IMR-90 (cell line): ENCODE measurements around the gene HSD17B3. TPM values are rescaled to one million over a fixed set of nuclear protein-coding genes. Genes with fewer than 3 reads are reported as not detected.

Experiments
- ATAC-seq: fragments of 200-7000 bp; cut with Tn5 transposase; 2 replicates; pipeline ENCODE4 v1.9.1; 2020; ENCODE audit warnings: low read depth, mild to moderate bottlenecking, moderate library complexity
- Bru-seq: library from RNA; stranded (reverse); fragments of 400-500 nt; gene quantifications from one replicate; lab custom pipeline; 2021; lab: Mats Ljungman, UMichigan
- BruChase-seq, 2 experiments: library from RNA; stranded (reverse); fragments of 400-500 nt; gene quantifications; one replicate each; lab custom pipeline; 2021; lab: Mats Ljungman, UMichigan
- BruUV-seq: library from RNA; stranded (reverse); fragments of 400-500 nt; replicated peaks from 2 replicates; lab custom pipeline; 2021; lab: Mats Ljungman, UMichigan
- CTCF ChIA-PET: fragments of 300-600 bp; formaldehyde crosslinking; extraction: SDS; loops from one replicate; lab custom pipeline; 2021; ENCODE audit warnings: antibody characterized with exemption; lab: Yijun Ruan, JAX
- POLR2A ChIA-PET: fragments of 300-600 bp; sonication (Branson Sonifier 250); formaldehyde crosslinking; loops from one replicate; lab custom pipeline; 2022; ENCODE audit warnings: antibody characterized with exemption; ENCODE audit not compliant: unreplicated experiment; lab: Charles Lee
- DNase-seq: peaks from one replicate; pipeline ENCODE4 v3.0.0; 2013
- H2AFZ ChIP-seq: replicated peaks from 2 replicates; pipeline ENCODE3; 2013; ENCODE audit warnings: low read length, mild to moderate bottlenecking; ENCODE audit not compliant: poor library complexity
- H2AK5ac ChIP-seq: 2 replicates; pipeline ENCODE4 v1.6.1; 2013; ENCODE audit warnings: low read depth, low read length, inconsistent platforms
- H2AK9ac ChIP-seq: replicated peaks from 2 replicates; pipeline ENCODE3; 2013; ENCODE audit warnings: mild to moderate bottlenecking, low read depth, low read length, moderate library complexity; ENCODE audit not compliant: poor library complexity
- H2BK120ac ChIP-seq: 2 replicates; pipeline ENCODE4 v1.6.1; 2013; ENCODE audit warnings: low read depth, low read length, inconsistent platforms
- H2BK15ac ChIP-seq: 3 replicates; pipeline ENCODE4 v1.6.1; 2013; ENCODE audit warnings: low read depth, low read length, inconsistent platforms
- H2BK20ac ChIP-seq: 2 replicates; pipeline ENCODE4 v1.6.1; 2013; ENCODE audit warnings: low read depth, mild to moderate bottlenecking, inconsistent platforms, low read length, moderate library complexity
- H2BK5ac ChIP-seq: 2 replicates; pipeline ENCODE4 v1.6.1; 2013; ENCODE audit warnings: mild to moderate bottlenecking, low read depth, low read length, inconsistent platforms; ENCODE audit not compliant: poor library complexity, severe bottlenecking
- H3K14ac ChIP-seq: replicated peaks from 2 replicates; pipeline ENCODE4 v1.6.1; 2013; ENCODE audit warnings: low read depth, low read length, inconsistent platforms
- H3K18ac ChIP-seq: 2 replicates; pipeline ENCODE4 v1.6.1; 2013; ENCODE audit warnings: low read depth, low read length, control low read depth
- H3K23ac ChIP-seq: 2 replicates; pipeline ENCODE4 v1.6.1; 2013; ENCODE audit warnings: low read depth, low read length, inconsistent platforms
- H3K27ac ChIP-seq: 2 replicates; pipeline ENCODE4 v1.5.1; 2013; ENCODE audit warnings: mild to moderate bottlenecking, control low read depth, low read length; ENCODE audit not compliant: insufficient read depth
- H3K27me3 ChIP-seq: 2 replicates; pipeline ENCODE4 v1.6.1; 2013; ENCODE audit warnings: low read length; ENCODE audit not compliant: control insufficient read depth, insufficient read depth
- H3K36me3 ChIP-seq: 2 replicates; pipeline ENCODE4 v1.6.1; 2013; ENCODE audit warnings: low read length, mixed read lengths; ENCODE audit not compliant: control insufficient read depth, insufficient read depth
- H3K4ac ChIP-seq: 2 replicates; pipeline ENCODE4 v1.6.1; 2013; ENCODE audit warnings: low read depth, low read length, inconsistent platforms
- H3K4me1 ChIP-seq: 2 replicates; pipeline ENCODE4 v1.6.1; 2013; ENCODE audit warnings: low read length, mixed read lengths; ENCODE audit not compliant: control insufficient read depth, insufficient read depth
- H3K4me2 ChIP-seq: 2 replicates; pipeline ENCODE4 v1.6.1; 2013; ENCODE audit warnings: low read depth, mild to moderate bottlenecking, control low read depth, low read length, moderate library complexity
- H3K4me3 ChIP-seq: 2 replicates; pipeline ENCODE4 v1.5.1; 2013; ENCODE audit warnings: low read depth, mild to moderate bottlenecking, control low read depth, low read length, moderate library complexity; ENCODE audit not compliant: insufficient read depth
- H3K56ac ChIP-seq: 2 replicates; pipeline ENCODE4 v1.6.1; 2013; ENCODE audit warnings: low read length, inconsistent platforms; ENCODE audit not compliant: insufficient read depth; ENCODE audit errors: extremely low read depth
- H3K79me1 ChIP-seq, 2 experiments: 2 replicates each; pipeline ENCODE4 v1.6.1; 2013; ENCODE audit warnings: low read length in 2 of 2, inconsistent platforms in 1 of 2, low read depth in 1 of 2
- H3K9ac ChIP-seq: 2 replicates; pipeline ENCODE4 v1.6.1; 2013; ENCODE audit warnings: low read depth, low read length, control low read depth
- H3K9me1 ChIP-seq: 2 replicates; pipeline ENCODE4 v1.6.1; 2013; ENCODE audit warnings: low read length, inconsistent platforms; ENCODE audit not compliant: insufficient read depth
- H3K9me3 ChIP-seq: 2 replicates; pipeline ENCODE4 v1.6.1; 2013; ENCODE audit warnings: low read length; ENCODE audit not compliant: control insufficient read depth, insufficient read depth
- H4K20me1 ChIP-seq: 2 replicates; pipeline ENCODE4 v1.6.1; 2013; ENCODE audit warnings: low read length, inconsistent platforms; ENCODE audit not compliant: insufficient read depth
- H4K5ac ChIP-seq: 2 replicates; pipeline ENCODE4 v1.6.1; 2013; ENCODE audit warnings: mild to moderate bottlenecking, low read depth, low read length, control low read depth
- H4K8ac ChIP-seq, 2 experiments: 2 replicates each; pipeline ENCODE4 v1.6.1; 2013; ENCODE audit warnings: low read depth in 2 of 2, low read length in 2 of 2, control low read depth in 1 of 2, inconsistent platforms in 1 of 2
- H4K91ac ChIP-seq: 2 replicates; pipeline ENCODE4 v1.6.1; 2013; ENCODE audit warnings: low read depth, low read length, inconsistent platforms; ENCODE audit not compliant: insufficient read depth
- CEBPB ChIP-seq: IDR thresholded peaks from 2 replicates; pipeline ENCODE4 v1.6.1; 2012; ENCODE audit warnings: low read depth, low read length, improper control_type of control experiment
- CHD1 ChIP-seq: IDR thresholded peaks from 2 replicates; pipeline ENCODE4 v1.6.1; 2012; ENCODE audit warnings: low read depth, low read length, improper control_type of control experiment
- FOS ChIP-seq: fragments of 150-350 bp; IDR thresholded peaks from 2 replicates; pipeline ENCODE4 v1.6.1; 2016; ENCODE audit warnings: low read depth, low read length
- MAFK ChIP-seq: IDR thresholded peaks from 2 replicates; pipeline ENCODE4 v1.6.1; 2012; ENCODE audit warnings: low read depth, low read length, improper control_type of control experiment
- MXI1 ChIP-seq: IDR thresholded peaks from 2 replicates; pipeline ENCODE4 v1.6.1; 2012; ENCODE audit warnings: low read depth, mild to moderate bottlenecking, low read length, moderate library complexity, borderline replicate concordance
- NFE2L2 ChIP-seq: fragments of 150-350 bp; IDR thresholded peaks from 2 replicates; pipeline ENCODE4 v1.6.1; 2016; ENCODE audit warnings: low read depth, mild to moderate bottlenecking, low read length
- POLR2A ChIP-seq: IDR thresholded peaks from 2 replicates; pipeline ENCODE4 v1.6.1; 2012; ENCODE audit warnings: mild to moderate bottlenecking, low read depth, low read length
- WGBS, 2 experiments: methylation state at CpG; one replicate each; pipeline versions ENCODE4 v1.1.5 to v1.1.7; 2013; ENCODE audit warnings: missing lambda C conversion rate in 2 of 2; ENCODE audit not compliant: insufficient read length in 1 of 2; ENCODE audit errors: extremely low coverage in 2 of 2; 5-methylcytosine and 5-hydroxymethylcytosine counted together
- dilution Hi-C: fragments of 300-500 bp; cut with HindIII; formaldehyde crosslinking; loops from one replicate; pipeline ENCODE4 v1.14.3; 2018; ENCODE audit warnings: low sequenced_read_pairs; ENCODE audit not compliant: unreplicated experiment
- in situ Hi-C: fragments of 300-500 bp; cut with MboI; formaldehyde crosslinking; loops from 3 replicates; pipeline ENCODE4 v1.14.3; 2019; ENCODE audit warnings: low sequenced_read_pairs, inconsistent platforms, mixed read lengths
- intact Hi-C: fragments of 100-400 bp; cut with micrococcal nuclease; formaldehyde crosslinking; loops from 2 replicates; pipeline ENCODE4 v1.10.0; 2022
- long read RNA-seq: library from polyadenylated mRNA; unstranded; transcript quantifications from one replicate; pipeline ENCODE4 v2.0.0, GENCODE V29; 2021; ENCODE audit not compliant: unreplicated experiment
- polyA plus RNA-seq, 3 experiments: library from polyadenylated mRNA; depleted of rRNA; stranded (reverse); fragments of >200 nt; gene quantifications; 2 replicates each; pipeline ENCODE4 v1.2.3, GENCODE V29; 2012; ENCODE audit warnings: low replicate concordance in 1 of 3
- total RNA-seq: library from RNA; depleted of rRNA; stranded (reverse); fragments of >200 nt; gene quantifications from 2 replicates; pipeline ENCODE4 v1.2.3, GENCODE V29; 2012; rRNA removed
- TF ChIP-seq, protein P1 (sequence below): conservative IDR thresholded peaks from 2 replicates; pipeline ENCODE4 v1.5.1; 2012; ENCODE audit warnings: mild to moderate bottlenecking, low read depth, low read length, improper control_type of control experiment
- TF ChIP-seq, protein P2 (sequence below): fragments of 150-350 bp; IDR thresholded peaks from 2 replicates; pipeline ENCODE4 v1.6.1; 2016; ENCODE audit warnings: low read depth, mild to moderate bottlenecking, low read length, moderate library complexity, borderline replicate concordance

Gene HSD17B3
- 0.18 TPM in 1 of 2 replicates, not detected in the other for total RNA-seq
- polyA plus RNA-seq (2012; rRNA removed), result not detected in 2 replicates
- polyA plus RNA-seq (2012; cell fraction: cytosol; rRNA removed), result not detected in 2 replicates
- polyA plus RNA-seq (2012; cell fraction: nucleus; rRNA removed; ENCODE audit: low replicate concordance), result 0.44 TPM in 1 of 2 replicates, not detected in the other
- Bru-seq, nascent RNA, result not detected
- BruChase-seq, experiment 1, labeled RNA remaining after a 6-hour chase, result percentile 44 among the genes with signal in this experiment
- percentile 20 among the genes with signal in this experiment for BruChase-seq, experiment 2, labeled RNA remaining after a 2-hour chase
- long read RNA-seq, result 0 reads

DNA sequence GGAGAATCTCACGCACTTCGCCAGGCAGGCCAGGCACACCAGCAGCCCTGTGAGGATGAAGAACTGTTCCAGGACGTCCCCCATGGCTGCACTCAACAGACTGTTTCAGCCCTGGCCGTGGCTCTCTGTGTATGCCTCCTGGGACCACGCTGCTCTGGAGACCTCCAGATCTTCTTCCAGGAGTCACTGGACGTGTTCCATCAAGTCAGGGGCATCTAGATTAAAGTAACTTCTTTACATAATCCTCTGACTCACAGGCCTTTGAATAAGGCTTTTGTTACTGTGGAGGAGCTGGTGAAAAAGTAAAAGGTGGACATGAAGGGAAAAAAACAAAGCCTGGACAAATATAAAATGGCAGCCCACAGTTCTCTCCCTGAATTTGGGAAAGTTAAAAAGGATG lies at the start of gene HSD17B3:
Gene HSD17B3 (minus strand): TSS at position 156 of the 400 bp plus-strand sequence. CDS start 72 bp downstream, at position 84.
- POLR2A ChIA-PET, result no interaction called here
- dilution Hi-C loops (no loop called here), in situ Hi-C loops (no loop called here), intact Hi-C loops (no loop called here)
- H3K27me3 ChIP-seq, result no peaks in the 10 kb centered on the region
- H3K9me1 ChIP-seq, result 0 out of 2 replicates have a peak, but pooled peaks cover 3% of the 10 kb centered on the region
- no peak within 1 kb of the TSS for H4K5ac ChIP-seq
- no peak within 1 kb of the TSS for H2BK20ac ChIP-seq
- no peak within 1 kb of the TSS for H2BK15ac ChIP-seq
- no peak within 1 kb of the TSS for H3K9ac ChIP-seq
- no peak within 1 kb of the TSS for H2BK5ac ChIP-seq
- no peak within 1 kb of the TSS for H3K27ac ChIP-seq
- H3K56ac ChIP-seq, result no peak within 1 kb of the TSS
- ATAC-seq (no peak), DNase-seq (peak; percentile 20)
- H3K79me1 ChIP-seq, result no peaks in the 10 kb centered on the region
- no peak within 1 kb of the TSS for H3K18ac ChIP-seq
- no CpG with 5 or more reads among the region's 6 CpGs for WGBS, 2 experiments
- peak within 1 kb of the TSS; percentile 41 for H2AFZ ChIP-seq
- peak within 1 kb of the TSS; percentile 15 for H2AK9ac ChIP-seq
- H3K4me3 ChIP-seq, result no peak within 1 kb of the TSS
- H2AK5ac ChIP-seq, result no peak within 1 kb of the TSS
- no peak within 1 kb of the TSS for H4K91ac ChIP-seq
- no peak within 1 kb of the TSS for H3K23ac ChIP-seq
- BruUV-seq, result no TSS peak
- TF ChIP-seq POLR2A (no peak), CHD1 (no peak), CEBPB (no peak), NFE2L2 (no peak), MAFK (no peak), FOS (no peak), MXI1 (no peak)
- TF ChIP-seq, protein P1, sequence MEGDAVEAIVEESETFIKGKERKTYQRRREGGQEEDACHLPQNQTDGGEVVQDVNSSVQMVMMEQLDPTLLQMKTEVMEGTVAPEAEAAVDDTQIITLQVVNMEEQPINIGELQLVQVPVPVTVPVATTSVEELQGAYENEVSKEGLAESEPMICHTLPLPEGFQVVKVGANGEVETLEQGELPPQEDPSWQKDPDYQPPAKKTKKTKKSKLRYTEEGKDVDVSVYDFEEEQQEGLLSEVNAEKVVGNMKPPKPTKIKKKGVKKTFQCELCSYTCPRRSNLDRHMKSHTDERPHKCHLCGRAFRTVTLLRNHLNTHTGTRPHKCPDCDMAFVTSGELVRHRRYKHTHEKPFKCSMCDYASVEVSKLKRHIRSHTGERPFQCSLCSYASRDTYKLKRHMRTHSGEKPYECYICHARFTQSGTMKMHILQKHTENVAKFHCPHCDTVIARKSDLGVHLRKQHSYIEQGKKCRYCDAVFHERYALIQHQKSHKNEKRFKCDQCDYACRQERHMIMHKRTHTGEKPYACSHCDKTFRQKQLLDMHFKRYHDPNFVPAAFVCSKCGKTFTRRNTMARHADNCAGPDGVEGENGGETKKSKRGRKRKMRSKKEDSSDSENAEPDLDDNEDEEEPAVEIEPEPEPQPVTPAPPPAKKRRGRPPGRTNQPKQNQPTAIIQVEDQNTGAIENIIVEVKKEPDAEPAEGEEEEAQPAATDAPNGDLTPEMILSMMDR, result no peak
- TF ChIP-seq, protein P2, sequence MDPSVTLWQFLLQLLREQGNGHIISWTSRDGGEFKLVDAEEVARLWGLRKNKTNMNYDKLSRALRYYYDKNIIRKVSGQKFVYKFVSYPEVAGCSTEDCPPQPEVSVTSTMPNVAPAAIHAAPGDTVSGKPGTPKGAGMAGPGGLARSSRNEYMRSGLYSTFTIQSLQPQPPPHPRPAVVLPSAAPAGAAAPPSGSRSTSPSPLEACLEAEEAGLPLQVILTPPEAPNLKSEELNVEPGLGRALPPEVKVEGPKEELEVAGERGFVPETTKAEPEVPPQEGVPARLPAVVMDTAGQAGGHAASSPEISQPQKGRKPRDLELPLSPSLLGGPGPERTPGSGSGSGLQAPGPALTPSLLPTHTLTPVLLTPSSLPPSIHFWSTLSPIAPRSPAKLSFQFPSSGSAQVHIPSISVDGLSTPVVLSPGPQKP, result no peak
- H4K20me1 ChIP-seq, result no peaks in the 10 kb centered on the region
- no peak within 1 kb of the TSS for H4K8ac ChIP-seq
- no peak within 1 kb of the TSS for H3K4me2 ChIP-seq
- no peaks in the 10 kb centered on the region for H3K9me3 ChIP-seq
- H2BK120ac ChIP-seq, result no peak within 1 kb of the TSS
- no peak within 1 kb of the TSS for H3K14ac ChIP-seq
- peaks cover 2% of the 10 kb centered on the region; the same call in 1 of the 2 replicates for H3K4me1 ChIP-seq
- H3K36me3 ChIP-seq, result no peaks in the 10 kb centered on the region
- H3K4ac ChIP-seq, result no peak within 1 kb of the TSS
- CTCF ChIA-PET, result interaction anchor here (0.6 kb wide), 1 partner anchor 112 kb away, joined by 3 read pairs; no protein-coding TSS in a partner anchor
